MM.1S (cell line): ENCODE data around the gene NEDD4L.

Experiments used
- EZH2 ChIP-seq: fragments of 300-600 bp; sonication (generic); optimal IDR thresholded peaks from 2 replicates; pipeline ENCODE3; 2017; ENCODE audit warnings: low read depth, mild to moderate bottlenecking, antibody characterized with exemption, low read length, mixed read lengths
- TF ChIP-seq, protein P1 (sequence below): fragments of 300-600 bp; sonication (generic); IDR thresholded peaks from 2 replicates; pipeline ENCODE4 v1.5.1; 2016; ENCODE audit warnings: antibody characterized with exemption, low read length, mixed read lengths

DNA sequence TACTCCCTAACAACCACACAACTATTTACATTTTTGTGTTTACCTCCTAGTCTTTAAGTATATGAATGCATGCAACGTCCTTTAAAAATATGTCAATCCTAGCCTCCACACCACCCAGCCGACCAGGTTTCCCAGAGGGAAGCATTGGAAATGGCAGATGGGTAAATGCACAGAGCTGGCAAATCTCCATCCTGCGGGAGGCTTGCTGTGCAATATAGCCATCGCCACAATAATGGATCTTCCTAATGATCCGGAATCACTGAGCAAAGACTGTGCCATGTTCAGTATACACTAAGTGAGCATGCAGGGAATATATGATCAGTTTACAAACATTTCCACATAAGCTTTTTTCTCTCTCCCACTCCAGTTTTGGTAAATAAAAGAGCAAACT, 131.8 kb downstream of the NEDD4L start:
- TF ChIP-seq, protein P1, sequence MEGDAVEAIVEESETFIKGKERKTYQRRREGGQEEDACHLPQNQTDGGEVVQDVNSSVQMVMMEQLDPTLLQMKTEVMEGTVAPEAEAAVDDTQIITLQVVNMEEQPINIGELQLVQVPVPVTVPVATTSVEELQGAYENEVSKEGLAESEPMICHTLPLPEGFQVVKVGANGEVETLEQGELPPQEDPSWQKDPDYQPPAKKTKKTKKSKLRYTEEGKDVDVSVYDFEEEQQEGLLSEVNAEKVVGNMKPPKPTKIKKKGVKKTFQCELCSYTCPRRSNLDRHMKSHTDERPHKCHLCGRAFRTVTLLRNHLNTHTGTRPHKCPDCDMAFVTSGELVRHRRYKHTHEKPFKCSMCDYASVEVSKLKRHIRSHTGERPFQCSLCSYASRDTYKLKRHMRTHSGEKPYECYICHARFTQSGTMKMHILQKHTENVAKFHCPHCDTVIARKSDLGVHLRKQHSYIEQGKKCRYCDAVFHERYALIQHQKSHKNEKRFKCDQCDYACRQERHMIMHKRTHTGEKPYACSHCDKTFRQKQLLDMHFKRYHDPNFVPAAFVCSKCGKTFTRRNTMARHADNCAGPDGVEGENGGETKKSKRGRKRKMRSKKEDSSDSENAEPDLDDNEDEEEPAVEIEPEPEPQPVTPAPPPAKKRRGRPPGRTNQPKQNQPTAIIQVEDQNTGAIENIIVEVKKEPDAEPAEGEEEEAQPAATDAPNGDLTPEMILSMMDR, result no peak
- TF ChIP-seq EZH2, result no peak
